Measurements from ENCODE around the gene CNTN4. TPM values are rescaled to one million over a fixed set of nuclear protein-coding genes. Genes with fewer than 3 reads are reported as not detected.

CNTN4 gene
- total and polyA plus RNA-seq, 2 experiments from 2014 or later: 0.91 to 4.0 TPM

DNA sequence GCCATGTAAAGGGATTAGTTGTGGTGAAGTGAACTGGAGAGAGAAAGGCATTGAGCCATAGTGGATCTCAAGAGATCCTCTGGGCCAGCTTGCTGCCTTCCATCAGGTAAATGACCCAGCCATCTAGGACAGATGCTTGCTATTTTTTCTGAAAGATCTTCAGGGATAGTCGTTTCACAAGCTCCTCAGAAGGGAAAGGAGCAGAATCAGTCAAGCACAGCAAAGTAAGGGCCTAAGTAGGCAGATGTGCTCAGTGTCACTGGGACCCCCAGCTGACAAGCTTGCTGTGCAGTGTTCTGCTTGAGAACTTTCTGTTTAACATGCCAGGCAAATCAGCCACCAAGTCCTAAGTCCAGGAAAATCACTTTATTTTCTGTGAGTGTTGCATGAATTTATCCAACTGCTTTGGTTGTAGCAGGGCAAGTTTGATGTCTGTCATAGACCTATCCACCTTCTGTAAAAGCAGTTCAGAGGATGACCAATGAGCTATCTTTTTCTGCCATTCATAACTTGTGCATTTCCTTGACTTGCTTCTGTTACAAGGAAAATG, 691.7 kb downstream of the CNTN4 start:
- H3K4me1 Mint-ChIP-seq: no peaks in the 10 kb centered on the region
- Histone ChIP-seq H3K36me3 (ENCODE audit: insufficient read depth) (no peaks in the 10 kb centered on the region), H3F3A (replicated peaks; ENCODE audit: low read depth) (no peaks in the 10 kb centered on the region), H3K79me2 (replicated peaks; ENCODE audit: insufficient read depth) (no peaks in the 10 kb centered on the region), H3K4me1 (ENCODE audit: insufficient read depth) (no peaks in the 10 kb centered on the region), H3K27ac (ENCODE audit: low read depth) (no peak overlapping the region), H3K4me2 (no peak overlapping the region), H3K4me3 (no peak overlapping the region), H3K27me3 (ENCODE audit: insufficient read depth) (no peaks in the 10 kb centered on the region), H2AFZ (no peak overlapping the region), H3K9me2 (ENCODE audit: insufficient read depth) (no peaks in the 10 kb centered on the region; the same call in 1 of the 2 replicates), H4K20me1 (replicated peaks; ENCODE audit: insufficient read depth) (no peaks in the 10 kb centered on the region)
- peaks cover 27% of the 10 kb centered on the region for H3K36me3 Mint-ChIP-seq (ENCODE audit: low read depth)
- H3K4me3 Mint-ChIP-seq: no peak overlapping the region
- TF ChIP-seq ZNF331 (CRISPR knock-in tag; IDR thresholded peaks at IDR 0.05; ENCODE audit: low read depth) (no peak), CREB1 (CRISPR knock-in tag; IDR thresholded peaks at IDR 0.05; ENCODE audit: low read depth) (no peak), EZH2phosphoT487 (IDR thresholded peaks at IDR 0.05; ENCODE audit: unreplicated experiment) (no peak), ZNF114 (CRISPR knock-in tag; IDR thresholded peaks at IDR 0.05) (no peak), POLR2AphosphoS5 (IDR thresholded peaks at IDR 0.05; ENCODE audit: low read depth) (no peak), JUNB (IDR thresholded peaks at IDR 0.05; ENCODE audit: unreplicated experiment) (no peak), STAT1 (IDR thresholded peaks at IDR 0.05; ENCODE audit: unreplicated experiment) (no peak), NANOG (IDR thresholded peaks at IDR 0.05; ENCODE audit: borderline replicate concordance) (no peak), EZH2 (IDR thresholded peaks at IDR 0.05; ENCODE audit: low read depth, unreplicated experiment) (no peak)
- TF ChIP-seq, protein P1, sequence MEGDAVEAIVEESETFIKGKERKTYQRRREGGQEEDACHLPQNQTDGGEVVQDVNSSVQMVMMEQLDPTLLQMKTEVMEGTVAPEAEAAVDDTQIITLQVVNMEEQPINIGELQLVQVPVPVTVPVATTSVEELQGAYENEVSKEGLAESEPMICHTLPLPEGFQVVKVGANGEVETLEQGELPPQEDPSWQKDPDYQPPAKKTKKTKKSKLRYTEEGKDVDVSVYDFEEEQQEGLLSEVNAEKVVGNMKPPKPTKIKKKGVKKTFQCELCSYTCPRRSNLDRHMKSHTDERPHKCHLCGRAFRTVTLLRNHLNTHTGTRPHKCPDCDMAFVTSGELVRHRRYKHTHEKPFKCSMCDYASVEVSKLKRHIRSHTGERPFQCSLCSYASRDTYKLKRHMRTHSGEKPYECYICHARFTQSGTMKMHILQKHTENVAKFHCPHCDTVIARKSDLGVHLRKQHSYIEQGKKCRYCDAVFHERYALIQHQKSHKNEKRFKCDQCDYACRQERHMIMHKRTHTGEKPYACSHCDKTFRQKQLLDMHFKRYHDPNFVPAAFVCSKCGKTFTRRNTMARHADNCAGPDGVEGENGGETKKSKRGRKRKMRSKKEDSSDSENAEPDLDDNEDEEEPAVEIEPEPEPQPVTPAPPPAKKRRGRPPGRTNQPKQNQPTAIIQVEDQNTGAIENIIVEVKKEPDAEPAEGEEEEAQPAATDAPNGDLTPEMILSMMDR (conservative IDR thresholded peaks at IDR 0.05; ENCODE audit: low read depth in 2 of 2): no peak
- TF ChIP-seq, protein P2, sequence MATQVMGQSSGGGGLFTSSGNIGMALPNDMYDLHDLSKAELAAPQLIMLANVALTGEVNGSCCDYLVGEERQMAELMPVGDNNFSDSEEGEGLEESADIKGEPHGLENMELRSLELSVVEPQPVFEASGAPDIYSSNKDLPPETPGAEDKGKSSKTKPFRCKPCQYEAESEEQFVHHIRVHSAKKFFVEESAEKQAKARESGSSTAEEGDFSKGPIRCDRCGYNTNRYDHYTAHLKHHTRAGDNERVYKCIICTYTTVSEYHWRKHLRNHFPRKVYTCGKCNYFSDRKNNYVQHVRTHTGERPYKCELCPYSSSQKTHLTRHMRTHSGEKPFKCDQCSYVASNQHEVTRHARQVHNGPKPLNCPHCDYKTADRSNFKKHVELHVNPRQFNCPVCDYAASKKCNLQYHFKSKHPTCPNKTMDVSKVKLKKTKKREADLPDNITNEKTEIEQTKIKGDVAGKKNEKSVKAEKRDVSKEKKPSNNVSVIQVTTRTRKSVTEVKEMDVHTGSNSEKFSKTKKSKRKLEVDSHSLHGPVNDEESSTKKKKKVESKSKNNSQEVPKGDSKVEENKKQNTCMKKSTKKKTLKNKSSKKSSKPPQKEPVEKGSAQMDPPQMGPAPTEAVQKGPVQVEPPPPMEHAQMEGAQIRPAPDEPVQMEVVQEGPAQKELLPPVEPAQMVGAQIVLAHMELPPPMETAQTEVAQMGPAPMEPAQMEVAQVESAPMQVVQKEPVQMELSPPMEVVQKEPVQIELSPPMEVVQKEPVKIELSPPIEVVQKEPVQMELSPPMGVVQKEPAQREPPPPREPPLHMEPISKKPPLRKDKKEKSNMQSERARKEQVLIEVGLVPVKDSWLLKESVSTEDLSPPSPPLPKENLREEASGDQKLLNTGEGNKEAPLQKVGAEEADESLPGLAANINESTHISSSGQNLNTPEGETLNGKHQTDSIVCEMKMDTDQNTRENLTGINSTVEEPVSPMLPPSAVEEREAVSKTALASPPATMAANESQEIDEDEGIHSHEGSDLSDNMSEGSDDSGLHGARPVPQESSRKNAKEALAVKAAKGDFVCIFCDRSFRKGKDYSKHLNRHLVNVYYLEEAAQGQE (IDR thresholded peaks at IDR 0.05; ENCODE audit: unreplicated experiment): no peak
- TF ChIP-seq, protein P3, sequence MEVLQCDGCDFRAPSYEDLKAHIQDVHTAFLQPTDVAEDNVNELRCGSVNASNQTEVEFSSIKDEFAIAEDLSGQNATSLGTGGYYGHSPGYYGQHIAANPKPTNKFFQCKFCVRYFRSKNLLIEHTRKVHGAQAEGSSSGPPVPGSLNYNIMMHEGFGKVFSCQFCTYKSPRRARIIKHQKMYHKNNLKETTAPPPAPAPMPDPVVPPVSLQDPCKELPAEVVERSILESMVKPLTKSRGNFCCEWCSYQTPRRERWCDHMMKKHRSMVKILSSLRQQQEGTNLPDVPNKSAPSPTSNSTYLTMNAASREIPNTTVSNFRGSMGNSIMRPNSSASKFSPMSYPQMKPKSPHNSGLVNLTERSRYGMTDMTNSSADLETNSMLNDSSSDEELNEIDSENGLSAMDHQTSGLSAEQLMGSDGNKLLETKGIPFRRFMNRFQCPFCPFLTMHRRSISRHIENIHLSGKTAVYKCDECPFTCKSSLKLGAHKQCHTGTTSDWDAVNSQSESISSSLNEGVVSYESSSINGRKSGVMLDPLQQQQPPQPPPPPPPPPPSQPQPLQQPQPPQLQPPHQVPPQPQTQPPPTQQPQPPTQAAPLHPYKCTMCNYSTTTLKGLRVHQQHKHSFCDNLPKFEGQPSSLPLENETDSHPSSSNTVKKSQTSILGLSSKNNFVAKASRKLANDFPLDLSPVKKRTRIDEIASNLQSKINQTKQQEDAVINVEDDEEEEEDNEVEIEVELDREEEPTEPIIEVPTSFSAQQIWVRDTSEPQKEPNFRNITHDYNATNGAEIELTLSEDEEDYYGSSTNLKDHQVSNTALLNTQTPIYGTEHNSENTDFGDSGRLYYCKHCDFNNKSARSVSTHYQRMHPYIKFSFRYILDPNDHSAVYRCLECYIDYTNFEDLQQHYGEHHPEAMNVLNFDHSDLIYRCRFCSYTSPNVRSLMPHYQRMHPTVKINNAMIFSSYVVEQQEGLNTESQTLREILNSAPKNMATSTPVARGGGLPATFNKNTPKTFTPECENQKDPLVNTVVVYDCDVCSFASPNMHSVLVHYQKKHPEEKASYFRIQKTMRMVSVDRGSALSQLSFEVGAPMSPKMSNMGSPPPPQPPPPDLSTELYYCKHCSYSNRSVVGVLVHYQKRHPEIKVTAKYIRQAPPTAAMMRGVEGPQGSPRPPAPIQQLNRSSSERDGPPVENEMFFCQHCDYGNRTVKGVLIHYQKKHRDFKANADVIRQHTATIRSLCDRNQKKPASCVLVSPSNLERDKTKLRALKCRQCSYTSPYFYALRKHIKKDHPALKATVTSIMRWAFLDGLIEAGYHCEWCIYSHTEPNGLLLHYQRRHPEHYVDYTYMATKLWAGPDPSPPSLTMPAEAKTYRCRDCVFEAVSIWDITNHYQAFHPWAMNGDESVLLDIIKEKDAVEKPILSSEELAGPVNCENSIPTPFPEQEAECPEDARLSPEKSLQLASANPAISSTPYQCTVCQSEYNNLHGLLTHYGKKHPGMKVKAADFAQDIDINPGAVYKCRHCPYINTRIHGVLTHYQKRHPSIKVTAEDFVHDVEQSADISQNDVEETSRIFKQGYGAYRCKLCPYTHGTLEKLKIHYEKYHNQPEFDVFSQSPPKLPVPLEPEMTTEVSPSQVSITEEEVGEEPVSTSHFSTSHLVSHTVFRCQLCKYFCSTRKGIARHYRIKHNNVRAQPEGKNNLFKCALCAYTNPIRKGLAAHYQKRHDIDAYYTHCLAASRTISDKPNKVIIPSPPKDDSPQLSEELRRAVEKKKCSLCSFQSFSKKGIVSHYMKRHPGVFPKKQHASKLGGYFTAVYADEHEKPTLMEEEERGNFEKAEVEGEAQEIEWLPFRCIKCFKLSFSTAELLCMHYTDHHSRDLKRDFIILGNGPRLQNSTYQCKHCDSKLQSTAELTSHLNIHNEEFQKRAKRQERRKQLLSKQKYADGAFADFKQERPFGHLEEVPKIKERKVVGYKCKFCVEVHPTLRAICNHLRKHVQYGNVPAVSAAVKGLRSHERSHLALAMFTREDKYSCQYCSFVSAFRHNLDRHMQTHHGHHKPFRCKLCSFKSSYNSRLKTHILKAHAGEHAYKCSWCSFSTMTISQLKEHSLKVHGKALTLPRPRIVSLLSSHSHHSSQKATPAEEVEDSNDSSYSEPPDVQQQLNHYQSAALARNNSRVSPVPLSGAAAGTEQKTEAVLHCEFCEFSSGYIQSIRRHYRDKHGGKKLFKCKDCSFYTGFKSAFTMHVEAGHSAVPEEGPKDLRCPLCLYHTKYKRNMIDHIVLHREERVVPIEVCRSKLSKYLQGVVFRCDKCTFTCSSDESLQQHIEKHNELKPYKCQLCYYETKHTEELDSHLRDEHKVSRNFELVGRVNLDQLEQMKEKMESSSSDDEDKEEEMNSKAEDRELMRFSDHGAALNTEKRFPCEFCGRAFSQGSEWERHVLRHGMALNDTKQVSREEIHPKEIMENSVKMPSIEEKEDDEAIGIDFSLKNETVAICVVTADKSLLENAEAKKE (CRISPR knock-in tag; IDR thresholded peaks at IDR 0.05): no peak
- TF ChIP-seq, protein P4, sequence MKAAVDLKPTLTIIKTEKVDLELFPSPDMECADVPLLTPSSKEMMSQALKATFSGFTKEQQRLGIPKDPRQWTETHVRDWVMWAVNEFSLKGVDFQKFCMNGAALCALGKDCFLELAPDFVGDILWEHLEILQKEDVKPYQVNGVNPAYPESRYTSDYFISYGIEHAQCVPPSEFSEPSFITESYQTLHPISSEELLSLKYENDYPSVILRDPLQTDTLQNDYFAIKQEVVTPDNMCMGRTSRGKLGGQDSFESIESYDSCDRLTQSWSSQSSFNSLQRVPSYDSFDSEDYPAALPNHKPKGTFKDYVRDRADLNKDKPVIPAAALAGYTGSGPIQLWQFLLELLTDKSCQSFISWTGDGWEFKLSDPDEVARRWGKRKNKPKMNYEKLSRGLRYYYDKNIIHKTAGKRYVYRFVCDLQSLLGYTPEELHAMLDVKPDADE (IDR thresholded peaks at IDR 0.05): no peak
- DNase-seq (ENCODE audit: low spot score) (no peak), ATAC-seq (no peak)
- peaks cover 90% of the 10 kb centered on the region for H3K9me3 Mint-ChIP-seq
- H3K27me3 Mint-ChIP-seq (ENCODE audit: insufficient read depth, low read depth, poor library complexity): no peaks in the 10 kb centered on the region
- H3K27ac Mint-ChIP-seq: no peak overlapping the region

All from GM23338 (cell line).